Naive B cell (primary cell): ENCODE data around the gene EXOC6B. TPM values are rescaled to one million over a fixed set of nuclear protein-coding genes. Genes with fewer than 3 reads are reported as not detected.

Source experiments
- ATAC-seq, 2 donors: fragments of 150-1000 bp; cut with Tn5 transposase; 2 replicates each; pipeline ENCODE4 v1.10.0; 2021; ENCODE audit warnings: low read depth in 2 of 2, mild to moderate bottlenecking in 2 of 2, moderate library complexity in 2 of 2
- DNase-seq: peaks from one replicate; pipeline ENCODE4 v3.0.0; 2022
- H3K27ac Mint-ChIP-seq, 6 donors: one replicate each; pipeline ENCODE4 v1.8.0; 2020 to 2022; ENCODE audit warnings: mild to moderate bottlenecking in 6 of 6, mixed read lengths in 6 of 6, moderate library complexity in 5 of 6, inconsistent platforms in 2 of 6
- H3K27me3 Mint-ChIP-seq, 3 donors: one replicate each; pipeline ENCODE4 v1.8.0; 2021 to 2022; ENCODE audit warnings: mixed read lengths in 3 of 3, mild to moderate bottlenecking in 1 of 3
- H3K36me3 Mint-ChIP-seq, 2 donors: one replicate each; pipeline ENCODE4 v1.8.0; 2020 to 2022; ENCODE audit warnings: mixed read lengths in 2 of 2, inconsistent platforms in 1 of 2, mild to moderate bottlenecking in 1 of 2
- H3K4me1 Mint-ChIP-seq, 3 donors: one replicate each; pipeline ENCODE4 v1.8.0; 2020 to 2022; ENCODE audit warnings: mixed read lengths in 3 of 3, inconsistent platforms in 1 of 3, mild to moderate bottlenecking in 1 of 3, moderate library complexity in 1 of 3
- H3K4me3 Mint-ChIP-seq, 8 donors: one replicate each; pipeline ENCODE4 v1.8.0; 2020 to 2022; ENCODE audit warnings: mild to moderate bottlenecking in 8 of 8, mixed read lengths in 8 of 8, moderate library complexity in 8 of 8, inconsistent platforms in 2 of 8
- H3K9me3 Mint-ChIP-seq, 7 donors: one replicate each; pipeline ENCODE4 v1.8.0; 2020 to 2022; ENCODE audit warnings: mixed read lengths in 7 of 7, mild to moderate bottlenecking in 5 of 7, inconsistent platforms in 2 of 7, moderate library complexity in 1 of 7
- polyA plus RNA-seq, 6 donors: library from polyadenylated mRNA; unstranded; fragments of 300-500 nt; fragmentation: Illumina TruSeq; gene quantifications; one replicate each; pipeline ENCODE4 v1.2.3, GENCODE V29; 2021; ENCODE audit warnings: low read depth in 6 of 6

The EXOC6B gene
- polyA plus RNA-seq, 6 donors from 2014 or later, result 1.8 to 3.0 (median 2.6) TPM; not detected in 1

GRCh38 chr2:72150861-72151356, 674.9 kb downstream of the EXOC6B start:
- ATAC-seq (no peak), DNase-seq (no peak)
- peaks cover 27 to 36% (median 36%) of the 10 kb centered on the region in 3 donors for H3K4me1 Mint-ChIP-seq
- H3K4me3 Mint-ChIP-seq, result peak overlapping the region in 5 of 8 donors; percentile 10 to 86 (median 34)
- H3K27me3 Mint-ChIP-seq, result peaks cover 57 to 92% (median 90%) of the 10 kb centered on the region in 3 donors
- H3K36me3 Mint-ChIP-seq, result peaks cover 0 to 14% of the 10 kb centered on the region in 2 donors
- no peak overlapping the region for H3K27ac Mint-ChIP-seq
- H3K9me3 Mint-ChIP-seq, result peaks cover 0 to 12% (median 7%) of the 10 kb centered on the region in 7 donors

DNA sequence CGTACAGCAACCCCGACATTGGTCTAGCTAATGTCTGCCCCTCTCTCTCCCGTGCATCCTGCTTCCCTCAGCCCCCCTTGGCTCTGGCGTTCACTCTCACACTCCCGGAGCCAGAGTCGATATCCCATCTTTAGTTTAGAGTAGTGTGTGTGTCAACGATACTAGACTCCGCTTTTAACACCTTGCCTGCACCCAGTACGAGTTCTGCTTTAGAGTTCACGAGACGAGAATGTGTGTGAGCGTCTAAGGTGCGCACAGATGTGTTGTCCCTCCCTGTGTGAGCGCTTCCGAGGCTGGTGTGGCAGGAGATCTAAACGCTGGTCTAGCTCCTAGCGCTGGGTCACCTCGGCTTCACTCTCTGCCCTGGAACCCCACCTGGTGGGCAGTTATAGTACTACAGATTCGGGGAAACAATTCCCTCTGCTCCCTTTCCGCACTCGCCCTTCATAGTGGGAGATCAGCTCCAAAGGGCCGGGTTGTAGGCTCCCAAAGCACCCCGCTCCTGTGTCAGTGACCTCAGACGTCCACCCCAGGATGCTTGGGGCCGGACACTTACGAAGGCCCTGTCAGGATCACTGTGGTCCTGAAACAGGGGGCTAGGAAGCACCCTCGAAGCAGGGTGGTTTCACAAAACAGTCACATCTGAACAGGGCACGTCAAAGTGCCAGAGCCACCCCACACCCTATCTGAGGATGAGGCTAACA, 675.5 kb downstream of the EXOC6B start:
- Mint-ChIP-seq H3K36me3 (peaks cover 0 to 20% of the 10 kb centered on the region in 2 donors), H3K27ac (peak overlapping the region in 1 of 6 donors; percentile 53)
- peak; percentile 44 for DNase-seq

DNA sequence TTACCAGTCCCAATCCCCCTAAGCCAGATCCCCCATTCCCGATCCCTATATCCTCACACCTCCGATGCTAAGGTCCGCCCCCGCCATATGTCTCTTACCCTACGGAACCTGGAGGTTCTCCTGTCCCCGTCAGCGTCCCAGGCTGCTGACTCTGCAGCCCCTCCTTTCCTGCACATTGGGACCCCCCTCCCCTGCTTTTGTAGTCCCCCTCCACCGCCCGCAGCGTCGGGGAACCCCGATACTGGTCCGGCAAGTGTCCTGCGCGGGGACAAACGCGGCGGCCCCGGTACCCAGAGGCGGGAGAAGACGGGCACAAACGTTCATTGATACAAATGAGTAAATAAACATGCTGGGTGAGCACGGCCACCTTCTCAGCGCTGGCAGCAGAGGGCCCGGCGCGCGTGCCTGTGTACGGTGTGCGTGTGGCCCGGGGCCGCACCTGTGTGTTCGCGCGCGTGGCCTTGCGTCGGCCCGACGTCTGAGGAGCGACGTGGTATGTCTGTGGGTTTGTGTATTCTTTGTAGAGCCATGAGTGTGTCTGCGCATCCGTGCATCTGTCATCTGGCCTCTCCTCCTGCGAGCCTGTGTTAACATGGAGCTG, 676.2 kb downstream of the EXOC6B start:
- H3K27ac Mint-ChIP-seq, result peak overlapping the region in 2 of 6 donors; percentile 14 to 71
- peaks cover 54 to 89% (median 86%) of the 10 kb centered on the region in 3 donors for H3K27me3 Mint-ChIP-seq
- peaks cover 0 to 21% of the 10 kb centered on the region in 2 donors for H3K36me3 Mint-ChIP-seq
- peak; percentile 26 to 29 for ATAC-seq
- H3K4me1 Mint-ChIP-seq, result peaks cover 32 to 47% (median 42%) of the 10 kb centered on the region in 3 donors
- peaks cover 0 to 12% (median 7%) of the 10 kb centered on the region in 7 donors for H3K9me3 Mint-ChIP-seq
- no peak for DNase-seq
- H3K4me3 Mint-ChIP-seq, result peak overlapping the region; percentile 48 to 94 (median 86)

More for the DNA sequence above, 675.5 kb downstream of the EXOC6B start:
- Mint-ChIP-seq H3K4me1 (peaks cover 32 to 42% (median 42%) of the 10 kb centered on the region in 3 donors), H3K27me3 (peaks cover 59 to 92% (median 90%) of the 10 kb centered on the region in 3 donors), H3K9me3 (peaks cover 0 to 12% (median 7%) of the 10 kb centered on the region in 7 donors), H3K4me3 (peak overlapping the region; percentile 48 to 94 (median 86))
- peak; percentile 55 to 64 for ATAC-seq

DNA sequence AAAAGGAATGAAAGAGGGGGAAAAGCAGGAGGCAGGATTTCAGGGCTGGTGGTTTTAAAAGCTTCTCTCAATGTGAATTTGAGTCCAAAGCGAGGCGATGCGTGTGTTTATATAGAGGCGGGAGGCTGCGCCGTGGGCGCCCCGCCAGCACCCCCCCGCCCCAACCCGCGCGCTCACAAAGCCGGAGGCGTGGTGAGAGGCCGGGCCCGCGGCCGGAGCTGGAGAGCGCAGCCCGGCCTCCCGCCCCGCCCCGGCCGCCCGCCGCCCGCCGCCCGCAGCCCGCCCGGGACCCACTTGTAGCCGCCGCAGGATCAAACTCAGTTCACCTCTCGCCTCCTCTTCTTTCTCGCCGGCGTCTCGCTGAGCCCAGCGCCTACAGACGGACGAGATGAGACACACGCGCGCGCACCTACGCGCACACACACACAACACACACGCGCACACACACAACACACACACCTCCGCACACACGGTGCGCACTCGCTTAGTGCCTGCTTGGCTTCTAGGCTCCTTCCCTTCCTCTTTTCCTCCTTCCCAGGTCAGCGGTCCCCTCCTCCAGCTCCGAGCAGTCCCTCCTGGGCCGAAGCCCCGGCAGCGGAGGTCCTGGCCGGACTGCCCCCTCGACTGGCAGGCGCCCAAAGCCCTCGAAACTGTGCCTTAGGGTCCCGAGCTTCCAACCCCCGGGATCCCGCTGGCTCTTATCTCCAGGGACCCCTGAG, 676.8 kb downstream of the EXOC6B start:
- peaks cover 53 to 87% (median 81%) of the 10 kb centered on the region in 3 donors for H3K27me3 Mint-ChIP-seq
- no peak for DNase-seq
- peaks cover 0 to 12% (median 7%) of the 10 kb centered on the region in 7 donors for H3K9me3 Mint-ChIP-seq
- peaks cover 0 to 21% of the 10 kb centered on the region in 2 donors for H3K36me3 Mint-ChIP-seq
- H3K4me3 Mint-ChIP-seq, result peak overlapping the region; percentile 48 to 94 (median 88)
- ATAC-seq, result no peak
- peaks cover 32 to 48% (median 44%) of the 10 kb centered on the region in 3 donors for H3K4me1 Mint-ChIP-seq
- H3K27ac Mint-ChIP-seq, result peak overlapping the region in 4 of 6 donors; percentile 14 to 89 (median 39)

DNA sequence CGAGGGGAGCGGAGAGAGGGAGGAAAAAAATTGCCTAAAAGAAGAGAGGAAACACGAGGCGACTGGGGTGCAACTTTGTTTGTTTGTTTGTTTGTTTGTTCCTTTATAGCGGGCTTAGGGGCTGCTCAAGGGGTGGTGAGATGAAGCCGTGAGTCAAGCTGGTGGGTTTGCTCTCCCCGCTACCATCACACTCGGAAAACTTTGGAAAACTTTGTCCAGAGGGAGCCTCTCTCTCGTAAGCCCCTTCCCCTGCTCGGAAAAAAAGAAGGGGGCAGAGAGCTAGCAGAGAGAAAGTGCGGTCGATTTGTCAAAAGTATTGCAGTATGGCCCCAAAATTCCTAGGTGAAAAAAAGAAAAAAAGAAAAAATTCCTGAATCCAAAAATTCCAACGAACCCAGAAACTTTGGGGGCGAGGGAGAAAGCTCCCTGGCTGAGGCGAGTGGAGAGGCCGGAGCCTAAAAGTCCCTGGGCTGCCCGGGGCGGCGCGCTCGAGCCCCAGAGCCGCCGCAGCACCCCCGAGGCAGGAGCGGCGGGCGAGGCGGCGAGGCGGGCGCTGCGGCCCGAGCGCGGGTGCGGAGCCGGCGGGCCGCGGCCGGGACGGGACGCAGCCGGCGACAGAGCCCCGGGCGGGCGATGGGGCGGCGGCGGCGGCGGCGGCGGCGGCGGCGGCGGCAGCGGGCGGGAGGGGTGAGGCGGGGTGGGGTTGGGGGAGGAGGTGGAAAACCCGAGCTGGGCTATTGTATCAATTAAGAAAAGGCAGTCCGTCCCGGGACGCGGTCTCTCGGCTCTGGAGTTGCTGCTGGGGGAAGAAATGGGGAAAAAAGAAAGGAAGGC, 677.6 kb downstream of the EXOC6B start:
- Mint-ChIP-seq H3K27me3 (peaks cover 53 to 89% (median 84%) of the 10 kb centered on the region in 3 donors), H3K27ac (peak overlapping the region in 2 of 6 donors; percentile 84 to 89), H3K9me3 (peaks cover 0 to 12% (median 7%) of the 10 kb centered on the region in 7 donors), H3K4me3 (peak overlapping the region; percentile 48 to 91 (median 88)), H3K36me3 (peaks cover 0 to 21% of the 10 kb centered on the region in 2 donors), H3K4me1 (peaks cover 35 to 55% (median 49%) of the 10 kb centered on the region in 3 donors)
- ATAC-seq, result peak in 1 of 2 donors; percentile 21
- no peak for DNase-seq

- Mint-ChIP-seq H3K27me3 (peaks cover 49 to 86% (median 83%) of the 10 kb centered on the region in 3 donors), H3K4me3 (peak within 1 kb of the TSS; percentile 66 to 91 (median 88)), H3K36me3 (peaks cover 0 to 21% of the 10 kb centered on the region in 2 donors), H3K27ac (peak within 1 kb of the TSS in 4 of 6 donors; percentile 48 to 89 (median 69)), H3K9me3 (peaks cover 0 to 12% (median 7%) of the 10 kb centered on the region in 7 donors), H3K4me1 (peaks cover 35 to 55% (median 49%) of the 10 kb centered on the region in 3 donors)
- ATAC-seq (no peak), DNase-seq (no peak)
Measured at GRCh38 chr2:72147303-72147971, 678.4 kb downstream of the EXOC6B start, which contains the start of gene CYP26B1. TSS of gene CYP26B1 (minus strand) at chr2:72147862. CDS start at chr2:72147834, 28 bp downstream.

DNA sequence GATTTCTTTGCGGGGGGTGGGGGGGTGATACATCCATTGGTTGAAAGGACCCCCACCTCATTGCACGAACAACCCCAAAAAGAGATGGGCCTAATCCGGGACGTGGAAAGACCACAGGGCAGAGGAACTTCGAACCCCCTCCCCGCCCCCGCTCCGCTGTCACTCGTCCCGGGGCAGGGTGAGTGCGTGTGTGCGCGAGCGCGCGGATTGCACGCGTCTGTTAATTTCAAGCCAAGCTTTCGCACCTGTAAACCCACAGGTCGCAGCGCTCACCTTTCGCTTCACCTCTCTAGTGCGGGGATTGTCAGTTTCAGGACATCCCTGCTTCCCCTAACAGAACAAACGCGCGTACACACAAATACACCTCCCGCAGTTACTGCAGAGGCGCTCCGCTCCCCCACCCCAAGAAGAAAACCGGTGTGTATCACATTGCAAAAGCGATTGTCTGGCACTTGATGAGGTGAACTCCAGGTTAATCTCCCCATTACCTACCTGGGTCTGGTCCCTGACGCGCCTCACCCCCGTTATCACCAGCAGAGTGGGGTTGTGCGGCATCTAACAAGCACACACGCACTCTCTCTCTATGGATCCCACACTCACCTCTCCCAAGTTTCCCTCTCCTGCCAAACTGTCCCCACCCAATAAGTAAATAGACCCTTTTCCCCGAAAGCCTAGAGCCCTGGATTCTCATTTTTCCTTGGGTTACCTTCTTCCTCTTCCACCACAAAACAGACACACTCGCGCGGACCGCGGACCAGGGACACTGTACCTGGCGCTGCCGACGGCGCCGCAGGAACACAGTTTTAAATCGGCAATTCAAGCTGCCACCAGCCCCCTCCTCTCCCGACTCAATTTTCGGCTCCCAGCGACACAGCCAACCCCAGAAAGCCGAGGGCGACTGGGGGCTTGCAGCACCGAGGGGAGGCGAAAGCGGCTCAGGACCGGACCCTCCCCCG, 679.2 kb downstream of the EXOC6B start:
- Mint-ChIP-seq H3K27me3 (peaks cover 42 to 85% (median 82%) of the 10 kb centered on the region in 3 donors), H3K4me1 (peaks cover 35 to 55% (median 49%) of the 10 kb centered on the region in 3 donors), H3K9me3 (peaks cover 0 to 12% (median 7%) of the 10 kb centered on the region in 7 donors), H3K36me3 (peaks cover 0 to 21% of the 10 kb centered on the region in 2 donors), H3K27ac (peak overlapping the region in 3 of 6 donors; percentile 48 to 72 (median 54)), H3K4me3 (peak overlapping the region; percentile 27 to 84 (median 75))
- no peak for DNase-seq
- no peak for ATAC-seq

DNA sequence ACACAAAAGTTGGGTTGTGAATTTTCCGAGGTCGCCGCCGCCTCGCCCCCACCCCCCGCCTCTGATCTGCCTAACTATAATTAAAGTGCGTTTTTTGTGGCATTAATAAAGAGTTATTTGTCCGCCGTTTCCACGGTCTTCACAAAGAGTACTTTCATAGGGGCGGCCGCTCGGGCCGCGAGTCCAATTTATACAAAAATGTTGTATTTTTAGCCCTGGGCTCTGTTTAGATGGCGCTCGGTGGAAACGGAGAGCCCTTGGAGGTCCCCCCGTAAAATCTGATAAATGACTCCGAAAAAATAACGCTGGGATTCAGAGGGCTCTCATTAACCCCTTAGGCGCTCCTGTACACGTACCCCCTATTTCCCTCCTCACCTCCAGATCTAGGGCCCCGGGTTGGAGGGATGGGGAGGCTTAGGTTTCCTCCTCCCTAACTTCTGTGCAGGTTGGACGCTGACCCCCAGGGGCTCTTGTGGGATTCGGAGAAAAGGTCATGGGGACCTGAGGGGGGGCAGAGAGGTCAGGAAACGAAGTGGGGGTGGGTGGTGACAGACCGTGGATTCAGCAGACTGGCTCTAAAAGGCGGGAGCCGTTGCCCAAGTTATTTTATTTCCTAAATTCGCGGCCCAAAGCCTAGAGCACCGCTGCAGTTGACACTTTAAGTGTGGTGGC, 680.0 kb downstream of the EXOC6B start:
- Mint-ChIP-seq H3K27me3 (peaks cover 40 to 85% (median 77%) of the 10 kb centered on the region in 3 donors), H3K4me1 (peaks cover 35 to 55% (median 49%) of the 10 kb centered on the region in 3 donors), H3K9me3 (peaks cover 0 to 12% (median 7%) of the 10 kb centered on the region in 7 donors), H3K27ac (peak overlapping the region in 1 of 6 donors; percentile 97), H3K4me3 (peak overlapping the region; percentile 52 to 87 (median 76)), H3K36me3 (peaks cover 0 to 21% of the 10 kb centered on the region in 2 donors)
- DNase-seq (no peak), ATAC-seq (no peak)

- peak overlapping the region in 2 of 6 donors; percentile 66 to 97 for H3K27ac Mint-ChIP-seq
- peaks cover 31 to 51% (median 45%) of the 10 kb centered on the region in 3 donors for H3K4me1 Mint-ChIP-seq
- DNase-seq, result no peak
- no peak for ATAC-seq
- peaks cover 35 to 85% (median 75%) of the 10 kb centered on the region in 3 donors for H3K27me3 Mint-ChIP-seq
- H3K36me3 Mint-ChIP-seq, result peaks cover 0 to 20% of the 10 kb centered on the region in 2 donors
- H3K9me3 Mint-ChIP-seq, result peaks cover 0 to 12% (median 7%) of the 10 kb centered on the region in 7 donors
- peak overlapping the region; percentile 73 to 87 (median 76) for H3K4me3 Mint-ChIP-seq
Measured at GRCh38 chr2:72145289-72145657, 680.6 kb downstream of the EXOC6B start.

DNA sequence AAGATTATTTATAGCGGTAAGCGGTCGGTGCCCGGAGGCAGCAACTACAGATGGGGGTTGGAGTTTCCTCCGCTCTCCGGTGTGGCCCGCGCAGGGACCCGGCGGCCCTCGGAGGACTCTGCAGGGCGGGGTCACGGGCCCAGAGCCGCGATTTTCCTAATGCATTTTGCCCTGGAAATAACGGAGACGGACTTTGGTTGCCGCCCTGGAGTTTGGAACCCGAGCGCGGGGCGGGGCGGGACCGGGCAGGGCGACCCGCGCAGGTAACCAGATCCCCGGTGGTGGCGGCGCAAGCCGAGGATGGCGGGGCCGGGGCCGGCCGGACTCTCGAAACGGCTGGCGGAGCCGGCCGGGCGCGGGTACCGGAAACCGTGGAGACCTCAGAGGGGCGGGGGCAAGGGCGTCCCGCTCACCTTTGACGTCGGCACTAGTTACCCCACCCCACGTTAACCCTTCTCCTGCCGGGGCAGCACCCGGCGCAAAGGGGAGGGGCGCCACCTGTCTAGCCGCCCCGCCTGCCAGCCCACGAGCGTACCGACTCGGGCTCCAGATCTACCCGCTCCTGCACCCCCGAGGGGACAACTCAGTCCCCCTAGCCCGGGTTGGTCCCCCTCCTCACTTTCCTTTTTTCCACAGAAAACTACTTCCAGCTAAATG, 681.1 kb downstream of the EXOC6B start:
- peak in 1 of 2 donors; percentile 13 for ATAC-seq

More for the DNA sequence above, 681.1 kb downstream of the EXOC6B start:
- DNase-seq, result no peak
- Mint-ChIP-seq H3K9me3 (peaks cover 0 to 12% (median 7%) of the 10 kb centered on the region in 7 donors), H3K4me3 (peak overlapping the region; percentile 38 to 84 (median 74)), H3K27ac (peak overlapping the region in 1 of 6 donors; percentile 66), H3K4me1 (peaks cover 26 to 46% (median 40%) of the 10 kb centered on the region in 3 donors), H3K27me3 (peaks cover 31 to 85% (median 70%) of the 10 kb centered on the region in 3 donors), H3K36me3 (peaks cover 0 to 14% of the 10 kb centered on the region in 2 donors)
